Vagina (tissue), 2 donors: Measurements from ENCODE around the gene ALDH3B1.

Source experiments
- CTCF ChIP-seq, 3 experiments: fragments of 450-650 bp in 2 of 3; fragments of 200-600 bp in 1 of 3; sonication (generic) in 1 of 3; IDR thresholded peaks; one replicate each; pipeline ENCODE4 v1.5.1; 2017 to 2019; ENCODE audit warnings: antibody characterized with exemption in 3 of 3, mild to moderate bottlenecking in 2 of 3, moderate library complexity in 2 of 3
- POLR2A ChIP-seq, 2 donors: fragments of 450-650 bp; IDR thresholded peaks; one replicate each; pipeline ENCODE4 v1.6.1; 2017; ENCODE audit warnings: antibody characterized with exemption in 2 of 2, mild to moderate bottlenecking in 2 of 2, moderate library complexity in 2 of 2
- POLR2AphosphoS5 ChIP-seq, 2 donors: sonication (generic); formaldehyde crosslinking; IDR thresholded peaks; one replicate each; pipeline ENCODE4 v1.9.0; 2017; ENCODE audit warnings: antibody characterized with exemption in 2 of 2, mild to moderate bottlenecking in 2 of 2, low read depth in 1 of 2; ENCODE audit not compliant: insufficient read depth in 1 of 2

DNA sequence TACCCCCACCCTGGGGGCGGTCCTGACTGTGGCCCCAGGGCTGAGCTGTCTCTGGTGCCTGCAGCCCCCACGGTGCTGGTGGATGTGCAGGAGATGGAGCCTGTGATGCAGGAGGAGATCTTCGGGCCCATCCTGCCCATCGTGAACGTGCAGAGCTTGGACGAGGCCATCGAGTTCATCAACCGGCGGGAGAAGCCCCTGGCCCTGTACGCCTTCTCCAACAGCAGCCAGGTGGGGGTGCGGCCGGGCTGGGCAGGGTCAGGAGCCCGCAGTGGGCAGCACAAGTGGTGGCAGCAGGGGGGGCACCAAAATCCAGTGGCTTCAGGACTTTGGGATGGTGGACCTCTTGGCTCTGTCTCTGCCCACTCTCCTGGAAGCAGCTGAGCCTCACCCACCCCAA is 12.4 kb downstream of the ALDH3B1 start:
- no peak for TF ChIP-seq CTCF (IDR thresholded peaks at IDR 0.05)
- TF ChIP-seq POLR2A (IDR thresholded peaks at IDR 0.05) = no peak
- no peak for TF ChIP-seq POLR2AphosphoS5 (IDR thresholded peaks at IDR 0.05; ENCODE audit: insufficient read depth in 1 of 2, low read depth in 1 of 2)
